Stimulated activated CD4-positive, alpha-beta T cell treated with anti-CD3 and anti-CD28 coated beads, Interleukin-1b, Interleukin-23, amount 100 ng/mL, for 24 hours (primary cell): ENCODE data around the gene WNT7A.
"Not testable (repeated sequence)": the region's sequence is repeated elsewhere in the genome, so short reads cannot be mapped to it uniquely, and the experiment has no call there.

ENCODE experiments used
- DNase-seq, 4 experiments: peaks; one replicate each; pipeline ENCODE4 v3.0.0-alpha.2; 2020; ENCODE audit warnings: low read depth in 4 of 4, low spot score in 1 of 4

The WNT7A gene

GRCh38 chr3:13866041-13866965 is 13.6 kb downstream of the WNT7A start:
- peak in 2 of 4 experiments; percentile 21 to 30 for DNase-seq

- no peak for DNase-seq
These were observed 14.3 kb downstream of the WNT7A start for GRCh38 chr3:13865581-13865980.

- DNase-seq = no peak
These were observed 14.8 kb downstream of the WNT7A start for GRCh38 chr3:13865106-13865505.

GRCh38 chr3:13863965-13864595 is 15.8 kb downstream of the WNT7A start:
- DNase-seq = no peak

- DNase-seq = no peak
These were observed 16.4 kb downstream of the WNT7A start for GRCh38 chr3:13863382-13863952.

GRCh38 chr3:13861461-13861860 is 18.4 kb downstream of the WNT7A start:
- DNase-seq = no peak

- DNase-seq = no peak
These were observed 19.9 kb downstream of the WNT7A start for GRCh38 chr3:13860001-13860400.

GRCh38 chr3:13858768-13859520 is 20.9 kb downstream of the WNT7A start:
- no peak for DNase-seq

- no peak for DNase-seq
These were observed 22.0 kb downstream of the WNT7A start for GRCh38 chr3:13857702-13858380.

- DNase-seq = not testable (repeated sequence)
These were observed 23.2 kb downstream of the WNT7A start for GRCh38 chr3:13856628-13857027.

- no peak for DNase-seq
These were observed 23.9 kb downstream of the WNT7A start for GRCh38 chr3:13856006-13856405.

GRCh38 chr3:13854492-13854891 is 25.4 kb downstream of the WNT7A start:
- no peak for DNase-seq

- no peak for DNase-seq
These were observed 25.9 kb downstream of the WNT7A start for GRCh38 chr3:13853978-13854296.

- DNase-seq = no peak
These were observed 26.5 kb downstream of the WNT7A start for GRCh38 chr3:13853256-13853977.

- no peak for DNase-seq
These were observed 27.2 kb downstream of the WNT7A start for GRCh38 chr3:13852638-13853009.

- no peak for DNase-seq
These were observed 27.8 kb downstream of the WNT7A start for GRCh38 chr3:13851997-13852637.

- no peak for DNase-seq
These were observed 28.6 kb downstream of the WNT7A start for GRCh38 chr3:13851091-13851849.

- DNase-seq = no peak
These were observed 29.5 kb downstream of the WNT7A start for GRCh38 chr3:13850161-13850945.
